Measurements from ENCODE around the gene ADARB2.

GRCh38 chr10:1369665-1370064 is 367.7 kb downstream of the ADARB2 start:
- no peak for TF ChIP-seq CTCF (IDR thresholded peaks at IDR 0.05)
- no peak for TF ChIP-seq POLR2A (IDR thresholded peaks at IDR 0.05; ENCODE audit: low read depth)
- no peak for TF ChIP-seq POLR2AphosphoS5 (IDR thresholded peaks at IDR 0.05)
- TF ChIP-seq EP300 (IDR thresholded peaks at IDR 0.05): no peak

Measured in esophagus muscularis mucosa (tissue), 4 donors.